Measurements from ENCODE around the gene PNPLA4.

Gene PNPLA4

GRCh38 chrX:7926914-7927258, 327 bp downstream of the PNPLA4 start:
- TF ChIP-seq CTCF (IDR thresholded peaks at IDR 0.05; ENCODE audit: low read depth, low read length), result no peak
- DNase-seq (ENCODE audit: low read depth, low spot score), result no peak
- in situ Hi-C loops (cut with HindIII; ENCODE audit: low sequenced_read_pairs), result no loop called here
- peak overlapping the region; percentile 64 for H3K4me3 ChIP-seq (ENCODE audit: low read depth, low read length)

DNA sequence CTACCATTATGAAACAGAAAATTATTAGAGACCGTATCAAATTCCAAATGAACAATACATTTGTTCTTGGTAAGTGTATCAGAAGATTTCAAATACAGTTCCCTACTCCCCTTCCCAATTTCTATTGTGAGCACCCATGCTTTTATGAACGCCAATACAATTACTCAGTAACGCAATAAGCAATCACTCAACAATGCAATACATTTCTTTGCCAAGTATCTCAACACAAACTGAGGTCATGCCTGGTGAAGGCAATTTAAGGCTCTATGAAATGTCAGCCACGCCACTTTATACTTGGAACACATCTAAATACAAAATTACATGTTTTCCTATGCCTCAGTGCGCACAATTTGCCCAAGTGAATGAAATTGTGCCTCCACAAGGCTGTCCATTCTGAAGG, 712 bp downstream of the PNPLA4 start:
- peak; percentile 8 for DNase-seq (ENCODE audit: low read depth, low spot score)
- TF ChIP-seq CTCF (IDR thresholded peaks at IDR 0.05; ENCODE audit: low read depth, low read length), result no peak
- in situ Hi-C loops (cut with HindIII; ENCODE audit: low sequenced_read_pairs), result no loop called here
- H3K4me3 ChIP-seq (ENCODE audit: low read depth, low read length), result peak overlapping the region; percentile 64

DNA sequence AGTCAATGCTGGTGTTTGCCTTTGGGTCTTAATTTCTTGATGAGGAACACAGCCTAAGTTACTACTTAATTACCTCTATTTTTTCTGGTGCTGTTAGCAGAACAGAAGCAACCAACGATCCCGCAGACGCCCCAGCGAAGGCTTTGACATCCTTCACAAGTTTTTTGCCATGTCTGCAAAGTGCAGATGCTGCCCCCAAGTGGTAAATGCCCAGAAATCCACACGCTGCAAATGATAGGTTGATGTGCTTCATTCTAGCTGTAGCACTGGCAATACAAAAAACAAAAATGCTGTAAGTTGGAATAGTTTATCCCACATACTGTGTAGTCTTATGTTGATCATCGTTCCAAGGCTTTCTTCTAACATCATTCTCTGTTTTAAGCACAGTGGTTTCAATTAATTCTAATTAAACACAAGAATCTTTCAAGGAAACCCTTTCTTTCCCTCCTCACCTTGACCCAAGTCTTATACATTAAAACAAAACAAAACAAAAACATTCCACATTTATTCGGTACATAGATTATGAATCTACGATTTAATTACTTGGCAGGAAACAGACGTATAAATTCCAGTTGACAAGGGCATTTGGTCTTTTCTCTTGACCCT, 1.2 kb downstream of the PNPLA4 start:
- H3K4me3 ChIP-seq (ENCODE audit: low read depth, low read length), result no peak overlapping the region
- peak; percentile 73 for DNase-seq (ENCODE audit: low read depth, low spot score)
- TF ChIP-seq CTCF (IDR thresholded peaks at IDR 0.05; ENCODE audit: low read depth, low read length), result peak; percentile 88
- in situ Hi-C loops (cut with HindIII; ENCODE audit: low sequenced_read_pairs), result no loop called here

DNA sequence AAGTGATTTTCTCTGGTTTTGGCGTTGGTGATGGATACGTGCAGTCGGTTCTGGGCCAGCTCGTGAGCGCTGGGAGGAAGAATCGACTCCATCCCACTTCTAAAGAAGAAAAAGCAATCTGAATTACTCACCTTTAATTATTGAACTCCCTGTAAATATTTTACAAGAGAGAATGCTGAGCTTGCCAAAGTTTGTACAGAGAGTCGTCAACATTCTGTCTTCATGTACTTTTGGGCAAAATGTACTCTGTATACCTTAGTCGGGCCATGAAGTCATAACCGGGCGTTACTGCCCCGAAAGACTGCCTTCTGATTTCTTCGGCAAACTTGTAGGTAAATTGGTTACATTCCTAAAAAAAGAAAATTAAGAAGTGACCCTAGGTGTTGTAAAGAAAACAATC, 5.5 kb downstream of the PNPLA4 start:
- TF ChIP-seq CTCF (IDR thresholded peaks at IDR 0.05; ENCODE audit: low read depth, low read length), result no peak
- DNase-seq (ENCODE audit: low read depth, low spot score), result no peak
- no peak overlapping the region for H3K4me3 ChIP-seq (ENCODE audit: low read depth, low read length)
- in situ Hi-C loops (cut with HindIII; ENCODE audit: low sequenced_read_pairs), result no loop called here

DNA sequence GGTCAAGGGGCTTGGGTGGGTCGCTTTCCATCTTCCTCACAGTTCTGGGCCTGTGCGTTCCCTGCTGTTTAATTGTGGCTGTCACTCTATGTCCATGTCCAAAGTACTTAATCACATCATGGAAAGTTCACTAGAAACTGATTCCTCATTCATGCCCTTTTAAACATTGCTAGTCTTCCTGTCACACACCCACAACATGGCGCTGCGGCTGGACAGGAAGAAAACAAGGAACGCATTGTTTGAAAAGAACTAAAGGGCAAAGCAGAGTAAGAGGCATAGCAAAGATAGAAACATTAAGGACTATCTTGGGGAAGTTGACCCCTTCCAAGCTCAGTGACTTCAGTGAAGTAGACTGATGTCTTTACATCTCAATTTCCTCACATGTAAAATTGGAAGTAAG, 18.4 kb downstream of the PNPLA4 start:
- DNase-seq (ENCODE audit: low read depth, low spot score), result no peak
- TF ChIP-seq CTCF (IDR thresholded peaks at IDR 0.05; ENCODE audit: low read depth, low read length), result no peak
- no peak overlapping the region for H3K4me3 ChIP-seq (ENCODE audit: low read depth, low read length)
- in situ Hi-C loops (cut with HindIII; ENCODE audit: low sequenced_read_pairs), result no loop called here

GRCh38 chrX:7904562-7904961, 22.7 kb downstream of the PNPLA4 start:
- DNase-seq (ENCODE audit: low read depth, low spot score), result peak; percentile 3
- in situ Hi-C loops (cut with HindIII; ENCODE audit: low sequenced_read_pairs), result no loop called here

More at GRCh38 chrX:7904562-7904961, 22.7 kb downstream of the PNPLA4 start:
- H3K4me3 ChIP-seq (ENCODE audit: low read depth, low read length), result no peak overlapping the region
- no peak for TF ChIP-seq CTCF (IDR thresholded peaks at IDR 0.05; ENCODE audit: low read depth, low read length)

All from astrocyte of the spinal cord (primary cell).